CD4-positive, alpha-beta T cell treated with Interleukin-6 for 4 hours (primary cell): ENCODE data around the gene PAX2.

Experiments used
- DNase-seq: peaks from one replicate; pipeline ENCODE4 v3.0.0-alpha.2; 2020; ENCODE audit warnings: mixed read lengths

PAX2 gene

DNA sequence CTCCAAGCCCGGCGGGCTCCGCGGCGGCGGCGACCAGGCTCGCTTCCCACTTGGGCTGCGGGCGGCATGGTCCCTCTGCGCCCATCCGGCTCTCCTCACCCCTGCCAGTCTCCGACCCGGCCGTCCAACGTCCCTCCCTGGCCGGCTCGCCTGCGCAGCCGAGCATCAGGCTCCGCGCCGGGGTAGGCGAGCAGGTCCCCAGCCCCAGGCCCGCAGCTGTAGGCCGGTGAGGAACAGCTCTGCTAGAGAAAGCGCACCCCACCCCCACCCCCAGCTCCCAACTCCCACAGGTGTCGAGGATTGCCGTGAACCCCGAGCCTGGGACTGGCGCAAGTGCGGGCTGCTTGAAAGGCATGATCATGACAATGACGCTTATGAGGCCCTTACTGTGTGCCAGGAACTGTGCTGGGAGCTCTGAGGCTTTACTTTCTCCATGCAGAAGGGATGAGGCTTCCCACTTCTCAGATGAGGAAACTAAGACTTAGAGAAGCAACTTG is 20.8 kb upstream of the PAX2 start:
- DNase-seq = no peak

DNA sequence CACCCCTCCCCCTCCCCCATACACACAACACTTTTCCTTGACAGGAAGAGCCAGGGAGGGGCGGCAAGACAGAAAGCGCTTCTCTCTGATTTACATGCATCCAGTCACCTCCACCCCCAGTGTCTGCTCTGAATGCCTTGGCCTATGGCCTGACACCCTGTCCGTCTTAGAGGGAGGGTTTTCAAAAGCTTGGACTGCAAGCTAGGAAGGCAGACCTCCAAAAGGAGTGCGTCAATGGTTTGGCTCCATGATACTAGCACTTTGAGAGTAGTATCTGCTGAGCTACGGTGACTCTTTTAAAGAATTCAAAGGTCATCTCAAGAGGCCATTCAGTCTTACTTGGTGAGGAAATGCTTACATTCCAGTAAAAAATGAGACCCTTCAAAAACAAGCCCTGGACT is 20.3 kb upstream of the PAX2 start:
- DNase-seq = no peak

DNA sequence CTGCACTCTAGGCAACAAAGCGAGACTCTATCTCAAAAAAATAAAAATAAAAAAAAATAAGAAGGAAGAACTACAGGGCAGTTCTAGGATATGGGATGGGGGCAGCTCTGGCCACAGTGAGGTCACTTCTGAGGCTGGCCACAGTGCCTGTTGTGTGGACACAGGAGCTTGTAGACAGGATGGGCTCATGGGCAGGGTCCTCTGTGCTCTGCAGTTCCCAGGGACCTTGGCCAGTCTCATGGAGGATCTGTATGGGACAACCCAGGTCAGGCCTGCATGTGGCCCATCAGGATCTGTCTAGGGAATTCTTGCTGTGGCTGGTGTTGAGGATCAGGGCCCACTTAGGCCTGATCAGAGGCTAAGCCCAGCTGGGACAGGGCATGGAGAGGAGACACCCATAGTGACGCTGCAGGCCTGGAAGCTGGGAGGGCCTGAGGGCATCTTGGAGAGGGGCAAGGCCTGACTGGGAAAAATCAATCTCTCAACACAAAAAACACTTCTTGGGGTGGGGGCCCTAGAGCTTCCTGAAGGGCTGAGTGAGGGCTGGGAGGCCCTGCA is 19.4 kb upstream of the PAX2 start:
- no peak for DNase-seq

GRCh38 chr10:100727808-100728207 is 17.6 kb upstream of the PAX2 start:
- DNase-seq = no peak

GRCh38 chr10:100728928-100729861 is 16.2 kb upstream of the PAX2 start:
- no peak for DNase-seq

- DNase-seq = no peak
Measured at GRCh38 chr10:100729862-100730724, 15.3 kb upstream of the PAX2 start.

GRCh38 chr10:100730725-100731406 is 14.5 kb upstream of the PAX2 start:
- no peak for DNase-seq

- DNase-seq = no peak
Measured at GRCh38 chr10:100731407-100732240, 13.8 kb upstream of the PAX2 start.

GRCh38 chr10:100732241-100732596 is 13.2 kb upstream of the PAX2 start:
- no peak for DNase-seq

DNA sequence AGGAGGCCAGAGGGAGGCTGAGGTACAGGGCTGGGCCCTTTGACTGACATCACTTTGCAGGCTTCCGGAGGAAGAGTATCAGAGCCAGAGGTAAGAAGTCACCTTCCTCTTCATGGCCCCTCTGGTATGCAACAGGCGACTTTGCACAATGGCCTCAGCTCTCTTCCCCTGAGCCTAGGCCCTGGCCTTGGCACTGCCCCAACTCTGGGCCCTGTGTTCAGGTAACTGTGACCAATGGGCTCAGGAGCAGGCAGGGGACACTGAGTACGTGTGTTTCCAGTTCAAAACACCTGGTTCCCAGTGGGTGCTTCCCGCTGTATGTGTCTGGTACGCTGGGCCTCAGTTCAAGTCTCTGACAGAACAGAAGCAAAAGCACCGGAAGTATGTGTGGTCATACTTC is 12.1 kb upstream of the PAX2 start:
- no peak for DNase-seq

GRCh38 chr10:100734295-100735086 is 10.9 kb upstream of the PAX2 start:
- no peak for DNase-seq

GRCh38 chr10:100735087-100735336 is 10.4 kb upstream of the PAX2 start:
- no peak for DNase-seq

DNA sequence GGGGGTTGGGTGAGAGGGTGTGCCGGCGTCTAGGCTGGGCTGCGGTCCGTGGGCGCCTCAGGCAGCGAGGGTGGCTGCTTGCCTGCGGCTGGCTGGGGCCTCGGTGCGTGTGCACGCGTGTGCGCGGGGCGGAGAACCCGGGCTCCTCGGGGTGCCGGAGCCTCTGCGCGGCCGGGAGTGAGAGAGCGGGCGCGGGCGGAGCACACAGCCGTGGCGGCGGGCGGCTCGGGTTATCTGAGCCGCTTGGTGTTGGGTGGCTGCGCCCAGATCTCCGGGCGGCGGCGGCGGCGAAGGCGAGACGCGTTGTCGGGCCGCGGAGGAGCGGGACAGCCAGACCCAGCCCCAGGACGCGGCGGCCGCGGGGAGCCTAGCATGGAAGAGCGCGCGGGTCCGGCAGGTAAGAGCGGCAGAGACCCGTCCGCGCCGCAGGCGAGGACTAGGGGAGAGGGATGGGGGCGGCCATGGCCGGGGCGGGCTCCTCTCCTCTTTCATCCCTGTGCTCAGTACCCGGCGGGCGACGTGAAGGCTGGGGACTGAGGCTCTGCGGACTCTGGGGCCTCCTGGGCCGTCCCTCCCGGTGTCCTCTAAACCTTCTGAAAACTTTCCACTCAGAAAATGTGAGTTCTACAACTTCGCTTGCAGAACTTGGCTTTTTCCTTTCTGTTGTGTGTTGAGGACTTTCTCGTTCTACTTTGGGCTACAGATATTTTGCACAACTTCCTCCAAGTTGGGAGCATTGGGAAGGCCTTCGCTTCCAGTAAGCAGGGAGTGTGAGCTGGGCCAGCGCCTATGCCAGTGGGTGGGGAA is 9.8 kb upstream of the PAX2 start:
- no peak for DNase-seq

DNA sequence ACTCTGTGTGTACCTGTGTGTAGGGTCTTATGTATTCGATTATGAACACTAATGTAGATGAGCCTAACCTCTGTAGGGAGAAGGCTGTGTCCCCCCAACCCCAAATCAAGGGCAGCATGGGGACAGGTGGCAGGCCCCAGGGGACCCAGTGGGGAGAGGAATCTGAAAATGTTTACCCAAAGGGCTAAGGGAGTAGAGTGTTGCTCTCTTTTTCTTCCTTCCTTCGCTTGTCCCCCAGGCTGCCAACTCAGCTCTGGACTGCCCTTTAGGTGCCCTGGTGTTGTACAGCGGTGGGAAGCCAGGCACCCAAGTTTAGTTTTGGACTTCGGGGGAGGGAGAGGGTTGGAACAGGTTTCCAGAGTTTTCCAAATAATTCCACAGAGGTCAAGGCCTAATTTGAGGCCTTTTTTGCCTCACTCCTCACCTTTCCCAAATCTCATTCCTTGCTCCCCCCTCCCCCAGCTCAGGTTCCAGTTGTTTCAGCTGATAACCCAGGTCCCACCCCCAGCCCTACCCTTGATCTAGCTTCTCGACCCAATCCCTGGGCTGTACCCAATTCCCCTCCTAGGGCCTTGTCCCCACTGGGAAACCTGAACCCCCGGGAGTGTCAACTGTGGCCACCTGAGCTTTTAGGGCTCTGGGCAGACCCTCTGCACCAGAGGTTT is 9.1 kb upstream of the PAX2 start:
- no peak for DNase-seq

- DNase-seq = no peak
Measured at GRCh38 chr10:100736809-100737354, 8.5 kb upstream of the PAX2 start.

DNA sequence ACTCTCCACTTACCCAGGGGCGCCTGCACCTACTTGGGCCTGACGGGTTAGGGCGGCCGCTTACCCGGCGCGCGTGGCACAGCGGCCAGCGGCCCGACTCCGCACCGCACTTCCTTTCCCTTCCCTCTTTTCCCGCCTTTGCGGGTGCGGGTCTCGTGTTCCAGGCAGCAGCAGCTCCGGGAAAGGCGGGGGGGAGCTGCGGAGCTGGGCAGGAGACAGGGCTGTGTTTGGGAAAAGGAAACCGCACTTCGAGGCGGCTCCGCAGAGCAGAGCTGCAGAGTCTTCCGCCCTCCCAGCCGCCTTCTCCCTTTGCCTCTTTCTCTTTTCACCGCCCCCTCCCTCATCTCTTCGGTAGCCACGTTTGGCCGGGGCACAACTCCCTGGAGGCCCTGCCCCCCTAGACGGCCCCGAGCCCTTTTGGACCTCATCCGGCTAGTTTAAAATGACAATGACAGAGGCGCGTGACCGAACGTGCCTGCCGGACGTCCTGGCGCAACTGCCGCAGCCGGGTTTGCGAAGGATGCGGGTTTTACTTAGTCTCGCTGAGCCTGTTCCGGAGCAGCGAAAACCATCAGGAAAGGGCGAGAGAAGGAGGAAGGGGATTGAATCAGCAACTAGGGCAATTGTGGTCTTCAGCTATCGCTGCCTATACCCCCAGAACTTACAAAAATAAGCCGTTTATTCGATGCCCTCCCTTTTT is 7.9 kb upstream of the PAX2 start:
- DNase-seq = no peak

GRCh38 chr10:100738055-100738827 is 7.1 kb upstream of the PAX2 start:
- no peak for DNase-seq
